H1 (cell line): ENCODE measurements around the gene YIF1A. TPM values are rescaled to one million over a fixed set of nuclear protein-coding genes. Genes with fewer than 3 reads are reported as not detected.

Experiments used
- CTCF ChIA-PET: fragments of 300-600 bp; sonication (Branson Sonifier 250); formaldehyde crosslinking; loops from one replicate; lab custom pipeline; 2021; ENCODE audit not compliant: partially characterized antibody; lab: Charles Lee
- POLR2A ChIA-PET: fragments of 300-600 bp; sonication (Branson Sonifier 250); formaldehyde crosslinking; loops from one replicate; lab custom pipeline; 2021; ENCODE audit warnings: inconsistent platforms; ENCODE audit not compliant: partially characterized antibody; lab: Charles Lee
- DNase-seq, 2 experiments: peaks; one replicate each; pipeline versions ENCODE4 v3.0.0 to v3.0.0-alpha.2; 2010 to 2022; ENCODE audit warnings: low spot score in 2 of 2, low read depth in 1 of 2, mixed read lengths in 1 of 2
- FAIRE-seq: peaks from 2 replicates; lab custom pipeline; 2011; peaks lifted over from hg19 to GRCh38; lab: Jason Lieb, UNC
- H2AFZ ChIP-seq: 2 replicates; pipeline ENCODE4 v1.8.1; 2012; ENCODE audit warnings: low read length, inconsistent platforms
- H2AK5ac ChIP-seq: 2 replicates; pipeline ENCODE4 v1.6.1; 2013; ENCODE audit warnings: low read depth, low read length
- H2BK120ac ChIP-seq: replicated peaks from 2 replicates; pipeline ENCODE3; 2013; ENCODE audit warnings: low read depth, low read length, inconsistent platforms
- H2BK12ac ChIP-seq: 2 replicates; pipeline ENCODE4 v1.6.1; 2013; ENCODE audit warnings: low read depth, low read length
- H2BK15ac ChIP-seq: 2 replicates; pipeline ENCODE4 v1.6.1; 2013; ENCODE audit warnings: low read length
- H2BK20ac ChIP-seq: 2 replicates; pipeline ENCODE4 v1.6.1; 2013; ENCODE audit warnings: low read length
- H2BK5ac ChIP-seq: 2 replicates; pipeline ENCODE4 v1.6.1; 2013; ENCODE audit warnings: low read depth, low read length
- H3K14ac ChIP-seq: 2 replicates; pipeline ENCODE4 v1.6.1; 2013; ENCODE audit warnings: inconsistent platforms; ENCODE audit not compliant: insufficient read length
- H3K18ac ChIP-seq: 2 replicates; pipeline ENCODE4 v1.6.1; 2013; ENCODE audit warnings: low read length; ENCODE audit errors: extremely low read depth
- H3K23ac ChIP-seq: 2 replicates; pipeline ENCODE4 v1.6.1; 2013; ENCODE audit warnings: inconsistent platforms; ENCODE audit not compliant: insufficient read length
- H3K23me2 ChIP-seq: 2 replicates; pipeline ENCODE4 v1.6.1; 2013; ENCODE audit warnings: low read depth, low read length
- H3K27ac ChIP-seq: 2 replicates; pipeline ENCODE4 v1.6.1; 2011; ENCODE audit warnings: low read depth, low read length, inconsistent platforms
- H3K27me3 ChIP-seq, 4 experiments: replicated peaks in 1 of 4; 1 replicate in 1 of 4; 2 replicates in 3 of 4; pipeline versions ENCODE4 v1.6.1 to v1.8.1; 2011 to 2013; ENCODE audit warnings: low read length in 3 of 4, mild to moderate bottlenecking in 3 of 4, inconsistent platforms in 2 of 4, mixed read lengths in 2 of 4, moderate library complexity in 1 of 4; ENCODE audit not compliant: control insufficient read depth in 3 of 4, insufficient read depth in 3 of 4; ENCODE audit errors: extremely low read depth in 1 of 4
- H3K36me3 ChIP-seq, 4 experiments: 2 replicates each; pipeline versions ENCODE4 v1.6.1 to v1.8.1; 2011 to 2013; ENCODE audit warnings: mild to moderate bottlenecking in 4 of 4, low read length in 3 of 4, moderate library complexity in 2 of 4, control low read depth in 1 of 4, inconsistent platforms in 1 of 4; ENCODE audit not compliant: insufficient read depth in 4 of 4, control insufficient read depth in 2 of 4
- H3K4ac ChIP-seq: replicated peaks from 2 replicates; pipeline ENCODE3; 2013; ENCODE audit warnings: low read length, low read depth, mixed read lengths, inconsistent platforms; ENCODE audit not compliant: insufficient read length
- H3K4me1 ChIP-seq, 4 experiments: replicated peaks in 1 of 4; 1 replicate in 1 of 4; 2 replicates in 3 of 4; pipeline versions ENCODE4 v1.6.1 to v1.8.1; 2011 to 2013; ENCODE audit warnings: low read length in 3 of 4, inconsistent platforms in 2 of 4, mixed read lengths in 1 of 4; ENCODE audit not compliant: insufficient read depth in 4 of 4, control insufficient read depth in 3 of 4
- H3K4me2 ChIP-seq, 2 experiments: 2 replicates each; pipeline versions ENCODE4 v1.6.1 to v1.8.1; 2011 to 2013; ENCODE audit warnings: low read depth in 2 of 2, low read length in 2 of 2, control low read depth in 1 of 2, inconsistent platforms in 1 of 2, mild to moderate bottlenecking in 1 of 2; ENCODE audit not compliant: insufficient read depth in 1 of 2
- H3K4me3 ChIP-seq, 4 experiments: fragments of 200-600, 300-600 bp in 1 of 4; sonication (generic), shearing (Covaris generic), sonication (Bioruptor Twin) in 1 of 4; 2 replicates each; pipeline versions ENCODE4 v1.5.1 to v1.8.1; 2011 to 2016; ENCODE audit warnings: low read length in 4 of 4, low read depth in 3 of 4, control low read depth in 2 of 4, inconsistent platforms in 2 of 4, mild to moderate bottlenecking in 2 of 4, mixed read lengths in 1 of 4, moderate library complexity in 1 of 4; ENCODE audit not compliant: insufficient read depth in 2 of 4; ENCODE audit errors: extremely low read depth in 1 of 4
- H3K56ac ChIP-seq: replicated peaks from 2 replicates; pipeline ENCODE3; 2013; ENCODE audit warnings: low read depth, mild to moderate bottlenecking, mixed read lengths, low read length, inconsistent platforms; ENCODE audit not compliant: insufficient read length
- H3K79me1 ChIP-seq: 2 replicates; pipeline ENCODE4 v1.6.1; 2013; ENCODE audit warnings: low read depth, low read length, control low read depth
- H3K79me2 ChIP-seq, 2 experiments: 2 replicates each; pipeline versions ENCODE4 v1.6.1 to v1.8.1; 2012 to 2013; ENCODE audit warnings: low read length in 2 of 2, mild to moderate bottlenecking in 2 of 2, inconsistent platforms in 1 of 2; ENCODE audit not compliant: insufficient read depth in 2 of 2, control insufficient read depth in 1 of 2
- H3K9ac ChIP-seq, 4 experiments: replicated peaks in 1 of 4; 1 replicate in 1 of 4; 2 replicates in 3 of 4; pipeline versions ENCODE4 v1.6.1 to v1.8.1; 2011 to 2013; ENCODE audit warnings: low read depth in 3 of 4, low read length in 3 of 4, control low read depth in 2 of 4, mild to moderate bottlenecking in 2 of 4, moderate library complexity in 2 of 4, inconsistent platforms in 1 of 4; ENCODE audit errors: extremely low read depth in 1 of 4
- H3K9me3 ChIP-seq, 2 experiments: 2 replicates each; pipeline versions ENCODE4 v1.6.1 to v1.8.1; 2012 to 2013; ENCODE audit warnings: mild to moderate bottlenecking in 2 of 2, moderate library complexity in 2 of 2, control low read depth in 1 of 2, inconsistent platforms in 1 of 2, low read depth in 1 of 2, low read length in 1 of 2, mixed read lengths in 1 of 2; ENCODE audit not compliant: insufficient read depth in 2 of 2
- H4K20me1 ChIP-seq, 2 experiments: replicated peaks in 1 of 2; 2 replicates each; pipeline versions ENCODE3 to v1.8.1; 2011 to 2013; ENCODE audit warnings: inconsistent platforms in 2 of 2, low read length in 2 of 2, mild to moderate bottlenecking in 1 of 2; ENCODE audit not compliant: insufficient read depth in 2 of 2, control insufficient read depth in 1 of 2
- H4K5ac ChIP-seq: 2 replicates; pipeline ENCODE4 v1.6.1; 2013; ENCODE audit warnings: low read length, low read depth, mixed read lengths, inconsistent platforms; ENCODE audit not compliant: insufficient read length
- H4K8ac ChIP-seq: 2 replicates; pipeline ENCODE4 v1.8.0; 2013; ENCODE audit warnings: mild to moderate bottlenecking, moderate library complexity, low read length, inconsistent platforms; ENCODE audit not compliant: insufficient read depth; ENCODE audit errors: extremely low read depth
- H4K91ac ChIP-seq: replicated peaks from 2 replicates; pipeline ENCODE3; 2013; ENCODE audit warnings: low read length, mixed read lengths, inconsistent platforms; ENCODE audit not compliant: insufficient read length
- CEBPB ChIP-seq: IDR thresholded peaks from 2 replicates; pipeline ENCODE4 v1.6.1; 2012; ENCODE audit warnings: low read depth, low read length
- CHD2 ChIP-seq: IDR thresholded peaks from 2 replicates; pipeline ENCODE4 v1.6.1; 2012; ENCODE audit warnings: low read length, improper control_type of control experiment
- EGR1 ChIP-seq: IDR thresholded peaks from 2 replicates; pipeline ENCODE4 v1.6.1; 2011; ENCODE audit warnings: low read depth, low read length, borderline replicate concordance
- EZH2 ChIP-seq: fragments of 200-600 bp; sonication (generic); IDR thresholded peaks from 2 replicates; pipeline ENCODE4 v1.7.1; 2012; ENCODE audit warnings: low read depth, mild to moderate bottlenecking, moderate library complexity, low read length, inconsistent platforms; ENCODE audit not compliant: severe bottlenecking
- GABPA ChIP-seq: IDR thresholded peaks from 2 replicates; pipeline ENCODE4 v1.6.1; 2011; ENCODE audit warnings: mild to moderate bottlenecking, low read length, moderate library complexity, borderline replicate concordance; ENCODE audit not compliant: insufficient read depth
- KDM5A ChIP-seq: fragments of 200-600 bp; IDR thresholded peaks from 2 replicates; pipeline ENCODE4 v1.7.1; 2012; ENCODE audit warnings: mild to moderate bottlenecking, low read length, inconsistent platforms, mixed read lengths
- POLR2A ChIP-seq, 2 experiments: IDR thresholded peaks; 1 replicate in 1 of 2; 2 replicates in 1 of 2; pipeline ENCODE4 v1.6.1; 2011; ENCODE audit warnings: low read depth in 2 of 2, low read length in 2 of 2, mild to moderate bottlenecking in 2 of 2; ENCODE audit errors: control extremely low read depth in 1 of 2
- RXRA ChIP-seq: IDR thresholded peaks from 2 replicates; pipeline ENCODE4 v1.6.1; 2011; ENCODE audit warnings: low read depth, mild to moderate bottlenecking, low read length, moderate library complexity; ENCODE audit not compliant: insufficient read depth
- SAP30 ChIP-seq: fragments of 300-600 bp; sonication (generic); IDR thresholded peaks from 2 replicates; pipeline ENCODE4 v1.7.1; 2012; ENCODE audit warnings: low read length, moderate library complexity, mild to moderate bottlenecking, inconsistent platforms; ENCODE audit not compliant: insufficient read depth, insufficient replicate concordance
- SIN3A ChIP-seq, 2 experiments: IDR thresholded peaks in 1 of 2; conservative IDR thresholded peaks in 1 of 2; 2 replicates each; pipeline ENCODE4 v1.6.1; 2011 to 2012; ENCODE audit warnings: low read length in 2 of 2, improper control_type of control experiment in 1 of 2, low read depth in 1 of 2, mild to moderate bottlenecking in 1 of 2
- SP2 ChIP-seq: IDR thresholded peaks from 2 replicates; pipeline ENCODE4 v1.6.1; 2012; ENCODE audit warnings: mild to moderate bottlenecking, low read length, inconsistent platforms
- TAF1 ChIP-seq: IDR thresholded peaks from 2 replicates; pipeline ENCODE4 v1.6.1; 2011; ENCODE audit warnings: mild to moderate bottlenecking, low read depth, low read length
- TEAD4 ChIP-seq: IDR thresholded peaks from 2 replicates; pipeline ENCODE4 v1.6.1; 2012; ENCODE audit warnings: low read depth, low read length, inconsistent platforms, mixed read lengths
- WGBS, 2 experiments: shearing (Covaris generic) in 1 of 2; methylation state at CpG; one replicate each; pipeline versions ENCODE4 v1.1.6 to v1.1.7; 2013 to 2015; ENCODE audit warnings: low lambda C conversion rate in 2 of 2, mixed read lengths in 2 of 2, inconsistent platforms in 1 of 2, low coverage in 1 of 2, missing lambda C conversion rate in 1 of 2; ENCODE audit not compliant: insufficient replicate concordance in 2 of 2, insufficient coverage in 1 of 2, insufficient read length in 1 of 2; ENCODE audit errors: extremely low coverage in 1 of 2, missing lambda C conversion rate in 1 of 2; 5-methylcytosine and 5-hydroxymethylcytosine counted together
- polyA plus RNA-seq, 7 experiments: library from polyadenylated mRNA; depleted of rRNA in 3 of 7; stranded (reverse) in 5 of 7; unstranded in 2 of 7; fragments of >200 nt in 5 of 7; fragments of 200-250 nt in 2 of 7; gene quantifications; 1 replicate in 5 of 7; 2 replicates in 1 of 7; 4 replicates in 1 of 7; pipeline versions ENCODE4 v1.2.1 to v1.2.3, GENCODE V29; 2011 to 2013; ENCODE audit warnings: missing spikeins in 2 of 7, mixed read lengths in 2 of 7
- total RNA-seq: library from RNA; stranded (reverse); fragmentation: NEBNext Ultra II Directional; extraction: Animal tissue kit (Norgen Biotek cat#: 25700); gene quantifications from 2 replicates; pipeline ENCODE4 v1.2.1, GENCODE V29; 2021
- TF ChIP-seq, protein P1 (sequence below): IDR thresholded peaks from 2 replicates; pipeline ENCODE4 v1.6.1; 2012; ENCODE audit warnings: inconsistent platforms

YIF1A gene
- total and polyA plus RNA-seq, 2 of the 8 experiments (the other 6 are each of a cell fraction or from before 2014, with no cell fraction given), result 70.1 to 178 TPM

DNA sequence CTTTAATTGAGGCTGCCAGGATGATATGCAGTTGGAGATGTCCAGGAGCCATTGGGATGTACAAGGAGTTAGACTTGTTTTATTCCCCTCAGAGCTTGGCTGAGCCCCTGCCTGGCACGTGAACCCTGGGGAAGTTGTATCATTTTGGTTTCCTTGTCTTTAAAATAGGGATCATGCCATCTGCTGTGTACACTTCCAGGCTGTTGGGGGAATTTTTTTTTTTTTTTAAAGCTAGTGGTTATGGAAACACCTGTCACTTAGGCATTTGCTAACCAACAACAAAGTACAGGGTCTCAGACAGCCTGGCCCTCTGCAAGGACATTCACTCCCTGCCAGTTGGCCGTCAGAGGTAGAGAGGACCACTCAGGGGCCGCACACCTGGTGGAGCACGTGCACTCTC is 29.0 kb downstream of the YIF1A start:
- H2BK5ac ChIP-seq, result no peak overlapping the region
- H3K9ac ChIP-seq, result no peak overlapping the region
- no peaks in the 10 kb centered on the region for H3K79me1 ChIP-seq
- peaks cover 0 to 5% (median 2%) of the 10 kb centered on the region in 4 experiments; a peak in 4 of 7 replicates for H3K4me1 ChIP-seq
- POLR2A ChIA-PET, result interaction anchor here (0.6 kb wide), 1 partner anchor 115 kb away, joined by 3 read pairs; no protein-coding TSS in a partner anchor
- no peak overlapping the region for H3K4me3 ChIP-seq
- peaks cover 7 to 26% of the 10 kb centered on the region in 2 experiments for H4K20me1 ChIP-seq
- no peak overlapping the region for H2BK12ac ChIP-seq
- CTCF ChIA-PET, result interaction anchor here (1.5 to 2.5 kb wide), 2 partner anchors 7 to 51 kb away, joined by 4 to 6 read pairs; no protein-coding TSS in a partner anchor
- H3K14ac ChIP-seq, result no peak overlapping the region
- H3K36me3 ChIP-seq, result peaks cover 14 to 24% (median 19%) of the 10 kb centered on the region in 4 experiments; a peak in 7 of 8 replicates
- FAIRE-seq, result no peak
- H3K9me3 ChIP-seq, result no peaks in the 10 kb centered on the region
- peaks cover 0 to 3% (median 0%) of the 10 kb centered on the region in 4 experiments; a peak in 1 of 7 replicates for H3K27me3 ChIP-seq
- H2BK15ac ChIP-seq, result no peak overlapping the region
- H2AFZ ChIP-seq, result no peak overlapping the region
- no peak overlapping the region; the same call in 1 of the 2 replicates for H4K8ac ChIP-seq
- no peak overlapping the region for H4K91ac ChIP-seq
- H3K27ac ChIP-seq, result no peak overlapping the region
- no peak overlapping the region for H2AK5ac ChIP-seq
- H3K79me2 ChIP-seq, result peaks cover 0 to 5% of the 10 kb centered on the region in 2 experiments; a peak in 1 of 4 replicates
- H4K5ac ChIP-seq, result no peak overlapping the region
- no peak overlapping the region for H3K4me2 ChIP-seq
- H3K23ac ChIP-seq, result no peak overlapping the region
- no peak overlapping the region for H3K4ac ChIP-seq
- H3K18ac ChIP-seq, result no peak overlapping the region
- WGBS, 2 experiments, result 93% methylated on average over 4 of the region's 4 CpGs; no CpG with 5 or more reads in 1 of the 2 experiments
- DNase-seq, result no peak
- H3K56ac ChIP-seq, result no peak overlapping the region
- no peak overlapping the region for H2BK20ac ChIP-seq
- no peak overlapping the region for H2BK120ac ChIP-seq
- H3K23me2 ChIP-seq, result peaks cover 10% of the 10 kb centered on the region
- TF ChIP-seq CEBPB, result no peak
- TF ChIP-seq CHD2, result no peak
- TF ChIP-seq POLR2A (IDR thresholded peaks at IDR 0.05; ENCODE audit: control extremely low read depth in 1 of 2, low read depth in 2 of 2, low read length in 2 of 2), result no peak
- TF ChIP-seq, protein P1, sequence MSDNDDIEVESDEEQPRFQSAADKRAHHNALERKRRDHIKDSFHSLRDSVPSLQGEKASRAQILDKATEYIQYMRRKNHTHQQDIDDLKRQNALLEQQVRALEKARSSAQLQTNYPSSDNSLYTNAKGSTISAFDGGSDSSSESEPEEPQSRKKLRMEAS, result no peak
- no peak for TF ChIP-seq TEAD4
- no peak for TF ChIP-seq GABPA
- TF ChIP-seq SIN3A (conservative IDR thresholded peaks at IDR 0.05 in 1 of 2, IDR thresholded peaks at IDR 0.05 in 1 of 2; ENCODE audit: low read depth in 1 of 2, low read length in 2 of 2), result no peak
- TF ChIP-seq TAF1, result no peak
- no peak for TF ChIP-seq KDM5A
- TF ChIP-seq SAP30, result no peak
- no peak for TF ChIP-seq RXRA
- TF ChIP-seq SP2, result no peak
- TF ChIP-seq EZH2, result no peak
- TF ChIP-seq EGR1, result no peak
